NCI-H82 (cell line): ENCODE results near the gene RGS5.
"Not testable (repeated sequence)": the region's sequence is repeated elsewhere in the genome, so short reads cannot be mapped to it uniquely, and the experiment has no call there.

Source experiments
- DNase-seq: peaks from one replicate; lab custom pipeline; 2025; lab: John Stamatoyannopoulos, UW

Gene RGS5, protein sequence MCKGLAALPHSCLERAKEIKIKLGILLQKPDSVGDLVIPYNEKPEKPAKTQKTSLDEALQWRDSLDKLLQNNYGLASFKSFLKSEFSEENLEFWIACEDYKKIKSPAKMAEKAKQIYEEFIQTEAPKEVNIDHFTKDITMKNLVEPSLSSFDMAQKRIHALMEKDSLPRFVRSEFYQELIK

DNA sequence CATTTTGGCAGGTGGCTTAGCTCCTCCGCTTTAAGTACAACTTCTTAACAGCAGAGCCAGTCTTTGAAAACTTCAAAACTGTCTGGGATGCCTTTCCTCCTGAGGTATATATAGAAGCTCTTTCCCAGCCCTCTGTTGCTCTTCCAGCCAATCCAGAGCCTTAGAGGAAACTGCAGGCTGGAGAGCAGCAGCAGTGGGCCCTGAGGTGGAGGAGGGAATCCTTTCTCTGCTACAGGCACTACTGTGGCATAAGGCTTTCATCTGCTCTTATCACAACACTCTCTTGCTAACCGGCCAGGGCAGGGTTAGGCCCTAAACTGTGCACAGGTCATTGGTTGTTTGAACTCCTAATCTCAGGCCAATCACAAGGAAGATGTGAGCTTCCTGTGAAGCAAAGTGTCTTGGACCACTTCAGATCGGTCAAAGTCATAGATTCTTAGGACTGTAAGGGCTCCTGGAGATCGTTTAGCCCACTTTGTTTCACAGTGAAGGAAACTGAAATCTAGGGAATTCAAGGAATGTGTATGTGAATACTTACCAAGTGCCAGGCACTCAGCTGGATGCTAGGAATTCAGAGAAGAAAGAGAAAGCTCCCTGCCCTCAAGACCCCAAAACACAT is at the start of gene RGS5:
Gene RGS5, minus strand, starts transcription at position 84 of the 619 bp plus-strand sequence. Its CDS starts 81 bp downstream, at position 3.
- peak; percentile 77 for DNase-seq

DNA sequence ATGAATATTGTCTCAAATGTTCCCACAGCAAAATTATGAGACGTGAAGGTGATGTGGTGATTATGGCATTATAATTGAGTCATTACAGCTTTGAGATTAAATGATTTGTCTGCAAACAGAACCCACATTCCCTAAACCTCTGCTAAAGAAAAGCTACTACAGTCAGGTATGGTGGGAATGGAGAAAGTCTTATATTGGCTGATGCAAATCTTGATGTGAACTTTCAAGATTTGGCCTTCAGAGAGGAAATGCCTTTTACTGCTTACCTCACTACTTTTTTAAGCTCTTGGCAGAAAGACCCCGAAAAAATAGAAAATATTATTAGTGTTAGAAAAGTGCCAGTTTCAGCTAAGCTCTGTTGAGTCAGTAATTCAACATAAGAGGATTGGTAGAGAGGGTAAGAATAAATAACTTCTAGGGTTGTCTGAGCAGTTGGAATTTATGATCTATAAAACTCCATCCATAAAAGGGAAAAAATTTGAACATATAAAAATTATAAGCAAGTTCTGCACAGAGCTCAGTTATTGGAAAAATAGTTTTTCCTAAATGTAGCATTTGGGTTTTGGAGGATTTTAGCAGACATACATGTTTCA is 47.8 kb upstream of the RGS5 start:
- no peak for DNase-seq

DNA sequence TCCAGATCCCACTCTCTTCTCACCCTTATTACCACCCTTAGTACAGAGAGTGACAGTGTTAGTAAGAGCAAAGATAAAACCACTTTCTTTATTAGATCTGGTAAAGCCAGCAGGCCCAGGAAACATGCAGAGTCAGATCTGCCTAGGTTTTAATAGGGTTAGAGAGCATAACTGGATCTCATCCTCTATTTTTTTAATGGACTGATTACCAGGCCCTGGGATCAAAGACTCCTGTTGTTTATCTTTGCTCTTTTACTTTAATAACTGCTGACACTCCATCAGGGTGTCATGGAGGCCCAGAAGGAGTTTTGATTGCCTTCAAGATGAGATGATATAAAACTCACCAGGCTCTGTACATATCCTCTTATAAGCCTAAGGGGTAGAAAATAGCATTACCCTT is 45.3 kb upstream of the RGS5 start:
- DNase-seq, result peak; percentile 99

DNA sequence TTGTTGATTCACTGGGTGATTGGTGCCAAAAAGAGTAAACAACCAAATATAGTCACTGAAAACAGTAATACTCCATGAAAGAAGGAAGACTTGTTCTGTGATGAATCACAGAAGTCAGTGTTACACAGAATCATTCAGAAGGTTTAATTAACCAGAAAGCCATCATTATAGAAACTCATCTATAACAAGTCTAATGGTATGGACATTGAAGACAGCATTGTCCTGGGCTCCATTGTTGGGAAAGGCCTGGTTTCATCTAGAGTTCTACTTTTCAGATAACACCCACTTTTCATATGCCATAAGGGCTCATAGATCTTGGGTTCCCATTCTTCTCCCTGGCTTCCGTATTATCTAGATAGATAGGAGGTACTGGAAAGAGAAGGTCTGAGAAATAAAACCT is 41.9 kb upstream of the RGS5 start:
- DNase-seq, result not testable (repeated sequence)

DNA sequence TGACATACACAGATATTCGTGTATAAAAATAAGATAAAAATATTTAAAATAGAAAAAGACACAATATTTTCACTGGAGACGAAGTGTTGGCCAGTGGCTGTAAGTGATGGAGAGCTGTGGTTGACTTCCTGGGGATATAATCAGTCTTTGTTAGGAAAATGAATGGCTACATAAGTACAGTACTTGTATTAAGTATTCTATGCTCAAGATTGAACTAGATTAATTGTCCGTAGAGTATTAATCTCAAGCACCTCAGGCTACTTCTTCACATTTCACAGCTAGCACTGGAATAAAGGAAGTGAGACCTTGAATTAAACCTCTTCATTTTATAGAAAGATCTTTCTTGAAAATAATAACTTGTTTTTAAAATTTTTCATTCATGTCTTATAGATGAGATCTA is 39.0 kb upstream of the RGS5 start:
- no peak for DNase-seq

DNA sequence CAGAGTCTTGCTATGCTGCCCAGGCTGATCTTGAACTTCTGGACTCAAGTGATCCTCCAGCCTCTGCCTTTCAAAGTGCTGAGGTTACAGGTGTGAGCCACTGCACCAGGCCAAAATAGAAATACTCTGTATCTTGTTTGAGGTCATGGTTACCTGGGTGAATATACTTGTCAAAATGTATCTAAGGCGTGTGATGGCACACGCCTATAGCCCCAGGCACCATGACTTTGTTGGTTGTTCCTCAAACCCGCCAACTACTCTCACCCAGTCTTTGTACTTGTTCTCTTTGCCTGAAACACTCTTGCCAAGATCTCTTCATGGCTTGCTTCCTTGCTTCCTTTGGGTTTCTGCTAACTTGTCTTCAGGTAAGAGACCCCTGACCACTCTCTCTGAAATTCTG is 38.0 kb upstream of the RGS5 start:
- DNase-seq, result no peak

DNA sequence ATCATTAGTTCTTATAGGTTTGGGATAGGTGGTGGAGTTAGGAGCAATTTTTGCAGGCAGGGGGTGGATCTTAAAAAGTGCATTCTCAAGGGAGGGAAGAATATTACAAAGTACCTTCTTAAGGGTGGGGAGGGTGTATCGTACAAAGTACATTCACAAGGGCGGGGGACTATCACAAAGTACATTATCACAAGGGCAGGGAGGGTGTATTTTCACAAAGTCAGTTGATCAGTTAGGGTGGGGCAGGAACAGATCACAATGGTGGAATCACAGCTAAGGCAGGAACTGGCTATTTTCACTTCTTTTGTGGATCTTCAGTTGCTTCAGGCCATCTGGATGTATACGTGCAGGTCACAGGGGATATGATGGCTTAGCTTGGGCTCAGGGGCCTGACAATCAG is 30.9 kb upstream of the RGS5 start:
- DNase-seq, result peak; percentile 76

DNA sequence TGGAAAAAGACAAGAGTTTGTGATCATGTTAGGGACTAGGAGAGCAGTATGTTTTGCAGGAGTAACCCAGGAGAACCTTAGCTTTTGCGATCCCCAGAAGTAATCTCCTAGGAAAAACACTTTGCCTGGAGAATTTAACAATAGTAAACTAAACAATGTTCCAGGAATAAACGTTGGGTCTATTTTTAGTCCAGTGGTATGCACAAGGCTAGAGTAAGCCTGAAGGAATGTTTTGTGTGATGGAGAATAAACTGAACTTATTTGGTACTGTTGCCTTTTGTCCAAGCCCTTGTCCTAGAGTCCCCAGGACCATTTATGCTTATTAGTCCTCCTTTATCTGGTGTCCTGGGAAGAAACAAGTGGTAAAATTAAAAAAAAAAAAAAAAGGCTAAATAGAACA is 28.7 kb upstream of the RGS5 start:
- DNase-seq, result no peak

DNA sequence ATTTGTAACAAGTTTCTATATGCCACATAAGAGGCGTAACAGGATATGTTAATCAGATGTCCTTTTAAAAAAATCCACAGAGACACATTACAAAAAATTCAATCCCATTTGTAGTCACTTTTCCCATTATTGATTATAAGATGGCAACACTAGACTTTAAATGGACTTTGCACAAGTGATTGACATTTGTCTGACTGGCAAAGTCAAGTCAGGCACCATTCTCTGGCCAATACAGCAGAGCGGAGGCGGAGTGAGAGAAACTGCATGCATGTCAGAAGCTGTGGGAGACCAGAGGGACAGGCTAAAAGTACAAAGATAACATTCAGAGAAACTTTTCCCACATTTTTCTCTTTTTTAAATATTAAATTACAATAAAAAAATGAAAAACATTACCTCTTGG is 28.1 kb upstream of the RGS5 start:
- no peak for DNase-seq

DNA sequence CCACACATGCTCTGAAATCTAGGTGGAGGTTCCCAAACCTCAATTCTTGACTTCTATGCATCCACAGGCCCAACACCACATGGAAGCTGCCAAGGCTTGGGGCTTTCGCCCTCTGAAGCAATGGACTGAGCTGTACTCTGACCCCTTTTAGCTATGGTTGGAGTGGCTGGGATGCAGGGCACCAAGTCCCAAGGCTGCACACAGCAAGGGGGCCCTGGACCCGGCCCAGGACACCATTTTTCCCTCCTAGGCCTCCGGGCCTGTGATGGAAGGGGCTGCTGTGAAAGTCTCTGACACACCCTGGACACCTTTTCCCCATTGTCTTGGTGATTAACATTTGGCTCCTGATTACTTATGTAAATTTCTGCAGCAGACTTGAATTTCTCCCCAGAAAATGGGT is 25.6 kb upstream of the RGS5 start:
- DNase-seq, result not testable (repeated sequence)

DNA sequence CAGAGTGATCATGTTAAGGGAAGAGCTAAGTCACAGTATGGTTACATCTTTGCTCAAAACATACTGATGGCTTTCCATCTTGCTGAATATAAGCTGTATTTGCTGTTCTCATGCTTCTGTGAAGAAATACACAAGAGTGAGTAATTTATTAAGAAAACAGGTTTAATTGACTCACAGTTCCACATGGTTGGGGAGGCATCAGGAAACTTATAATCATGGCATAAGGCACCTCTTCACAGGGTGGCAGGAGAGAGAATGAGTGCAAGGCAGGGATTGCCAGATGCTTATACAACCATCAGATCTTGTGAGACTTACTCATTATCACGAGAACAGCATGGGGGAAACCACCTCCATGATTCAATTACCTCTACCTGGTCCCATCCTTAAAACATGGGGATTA is 24.4 kb upstream of the RGS5 start:
- DNase-seq, result no peak

DNA sequence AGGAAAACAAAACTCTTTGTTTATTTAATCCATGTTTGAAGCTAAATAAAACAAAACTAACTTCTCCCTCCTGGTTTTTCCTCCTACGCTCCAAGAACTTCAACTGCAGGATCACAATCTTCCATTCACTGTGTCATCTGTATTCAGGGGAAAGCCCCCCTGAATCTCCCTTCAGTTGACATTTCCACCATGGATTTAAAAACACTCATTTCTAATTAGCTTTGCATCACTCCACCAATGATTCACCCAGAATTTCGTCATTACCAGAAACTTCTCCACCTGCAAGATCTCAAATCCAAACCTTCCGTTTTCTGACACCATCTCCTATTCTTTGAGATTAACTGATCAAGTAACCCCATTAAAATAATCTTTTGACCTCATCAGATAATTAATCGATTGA is 10.9 kb upstream of the RGS5 start:
- no peak for DNase-seq

DNA sequence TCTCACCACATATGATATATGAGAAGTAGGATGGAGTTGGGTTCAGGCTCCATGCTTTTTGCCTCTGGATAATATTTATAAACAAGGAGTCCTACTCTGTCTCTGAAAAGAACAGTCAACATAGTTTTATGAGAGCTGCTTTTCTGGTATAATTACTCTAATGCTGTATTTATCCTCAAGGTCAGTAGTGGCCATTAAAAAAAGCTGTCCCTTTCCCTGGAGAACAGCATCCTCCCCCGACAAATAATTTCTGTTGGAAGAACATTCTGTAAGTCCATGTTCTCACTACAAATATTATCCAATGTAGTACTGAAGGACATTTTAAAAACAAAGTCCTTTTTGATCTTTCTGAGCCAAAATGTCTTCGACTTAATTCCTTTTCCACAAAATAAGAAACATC is 9.0 kb upstream of the RGS5 start:
- DNase-seq, result no peak

DNA sequence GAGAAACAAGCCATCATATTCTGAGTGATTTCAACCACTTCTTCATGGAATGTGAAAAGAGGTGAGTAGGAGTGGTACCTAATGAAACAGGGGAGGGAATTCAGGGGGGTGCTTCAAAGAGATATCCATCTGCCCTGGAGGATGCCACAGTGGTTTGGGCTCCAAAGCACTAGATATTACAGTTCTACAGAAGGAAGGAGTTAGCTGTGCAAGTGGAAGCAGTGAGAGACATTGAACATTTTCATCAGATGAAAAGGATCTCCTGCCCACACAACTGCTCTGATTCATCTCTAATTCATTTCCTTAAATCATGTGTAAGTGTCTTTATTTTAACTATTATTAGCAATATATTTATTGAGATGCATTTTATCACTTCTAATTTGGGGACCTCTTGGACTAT is 2.8 kb upstream of the RGS5 start:
- no peak for DNase-seq

DNA sequence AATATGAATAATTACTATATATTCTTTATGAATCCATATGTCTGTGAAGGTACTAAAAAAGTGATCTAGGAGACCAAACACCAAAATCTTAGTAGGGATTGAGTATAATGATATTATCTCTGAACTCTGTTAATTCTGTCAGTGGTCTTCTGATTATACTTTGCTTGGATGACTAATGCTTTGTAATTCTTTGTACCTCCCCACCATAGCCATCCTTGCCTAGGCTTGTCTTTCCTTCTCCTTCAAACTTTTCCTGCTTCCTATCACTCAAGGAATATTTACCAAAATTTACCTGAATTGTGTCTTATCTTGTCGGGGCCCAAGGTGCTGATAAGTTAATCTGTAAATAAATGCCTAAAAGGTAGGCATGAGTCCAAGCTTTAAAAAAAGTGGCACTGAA is 845 bp upstream of the RGS5 start:
- no peak for DNase-seq

DNA sequence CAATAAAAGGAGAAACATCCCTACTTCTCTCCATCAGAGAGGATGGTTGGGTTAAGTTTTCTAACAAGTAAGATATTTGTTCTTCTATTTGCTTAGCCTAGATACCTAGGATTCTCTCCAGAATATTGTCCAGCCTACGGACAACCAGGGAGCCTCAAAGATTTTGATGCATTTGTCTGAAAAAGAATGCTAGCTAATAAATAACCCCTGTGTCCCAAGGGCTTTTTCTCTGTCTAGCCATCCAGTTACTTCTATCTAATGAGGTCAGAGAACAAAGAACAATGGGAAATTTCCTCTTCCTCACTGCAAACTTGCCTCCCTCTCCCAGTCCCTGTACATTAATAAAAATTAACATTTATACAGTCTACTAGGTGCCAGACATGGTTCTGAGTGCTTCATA is 810 bp downstream of the RGS5 start:
- DNase-seq, result peak; percentile 51

DNA sequence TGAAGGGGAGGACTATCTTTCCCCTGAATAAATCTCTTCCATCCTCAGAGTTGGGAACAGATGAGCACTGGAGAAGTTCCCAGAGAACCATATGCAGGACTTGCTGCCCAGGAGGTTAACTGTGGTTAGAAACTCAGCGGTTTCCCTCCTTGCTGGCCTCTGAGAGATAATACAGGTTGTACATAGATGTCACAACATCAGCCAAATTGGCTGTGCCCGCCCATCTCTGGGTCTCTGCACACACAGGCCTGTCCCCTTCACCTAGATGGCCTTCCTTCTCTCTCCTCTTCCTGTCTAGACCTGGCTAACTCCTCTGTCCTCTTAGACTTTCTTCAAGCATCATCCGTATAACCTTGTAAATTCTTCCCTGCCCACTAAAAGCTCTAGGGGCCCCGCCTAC is 5.7 kb downstream of the RGS5 start:
- no peak for DNase-seq

DNA sequence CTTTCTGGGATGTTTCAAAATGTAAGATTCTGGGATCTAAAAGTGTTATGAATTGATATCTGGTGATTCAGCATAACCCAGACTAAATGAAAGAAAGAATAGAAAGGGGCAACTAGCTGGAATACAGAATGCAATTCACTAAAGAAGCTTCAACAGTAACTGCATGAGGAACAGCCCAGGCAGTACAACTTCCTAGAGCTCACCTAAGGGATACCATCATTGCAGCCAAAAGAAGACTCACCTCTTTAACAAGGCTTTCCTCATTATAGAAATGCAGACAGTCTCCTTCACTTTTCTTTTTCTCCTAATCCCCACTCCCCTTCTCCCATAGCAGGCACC is 6.3 kb downstream of the RGS5 start:
- DNase-seq, result no peak

DNA sequence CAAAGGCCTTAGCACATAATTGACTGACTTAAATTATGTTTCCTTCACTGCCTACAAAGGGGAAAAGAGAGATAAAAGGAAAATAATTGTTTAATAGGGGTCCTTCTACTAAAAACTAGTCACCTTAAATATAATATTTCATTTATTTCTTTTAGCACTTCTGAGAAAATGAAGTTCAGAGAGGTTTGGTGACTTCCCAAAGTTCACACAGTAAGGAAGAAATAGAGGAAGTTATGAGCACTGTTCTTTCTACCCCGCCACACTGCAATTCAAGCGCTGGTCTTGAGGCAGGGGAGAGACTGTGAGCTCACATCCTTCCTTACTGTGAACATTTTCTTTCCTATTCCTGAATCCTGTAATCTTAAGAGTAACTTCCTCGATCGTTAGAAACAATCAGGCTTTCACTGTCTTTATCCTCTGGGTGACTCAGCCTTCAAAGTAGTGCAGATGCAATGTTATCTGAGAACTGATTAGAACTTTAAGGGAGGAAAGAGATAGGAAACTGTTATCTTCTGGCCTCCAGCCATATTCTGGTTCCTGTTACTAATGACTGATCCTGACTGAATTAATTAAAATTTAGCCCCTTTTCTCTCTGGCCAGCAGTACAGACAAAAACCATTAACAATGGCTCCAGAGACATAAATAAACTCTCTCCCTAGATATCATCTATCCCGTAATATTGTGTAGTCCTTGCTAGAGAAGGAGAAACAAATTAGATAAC is 6.8 kb downstream of the RGS5 start:
- no peak for DNase-seq

DNA sequence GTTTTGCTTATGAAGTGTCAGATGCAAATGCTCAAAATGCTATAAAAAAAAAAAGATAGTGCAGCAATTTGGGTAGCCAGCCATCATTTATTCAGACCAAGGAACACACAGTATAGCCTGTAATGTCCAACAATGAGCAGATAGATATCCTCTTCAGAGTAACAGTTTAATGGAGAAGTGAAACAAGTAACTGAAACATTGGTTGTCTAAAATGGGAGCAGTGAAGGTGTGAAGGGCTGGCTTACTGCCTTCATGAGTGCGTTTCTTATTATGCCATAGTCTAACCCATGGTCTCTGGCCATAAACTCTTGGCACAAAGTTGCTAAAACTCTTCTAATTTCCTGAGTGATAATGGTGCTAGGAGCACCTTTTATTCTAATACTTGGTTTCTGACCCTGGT is 11.4 kb downstream of the RGS5 start:
- no peak for DNase-seq

DNA sequence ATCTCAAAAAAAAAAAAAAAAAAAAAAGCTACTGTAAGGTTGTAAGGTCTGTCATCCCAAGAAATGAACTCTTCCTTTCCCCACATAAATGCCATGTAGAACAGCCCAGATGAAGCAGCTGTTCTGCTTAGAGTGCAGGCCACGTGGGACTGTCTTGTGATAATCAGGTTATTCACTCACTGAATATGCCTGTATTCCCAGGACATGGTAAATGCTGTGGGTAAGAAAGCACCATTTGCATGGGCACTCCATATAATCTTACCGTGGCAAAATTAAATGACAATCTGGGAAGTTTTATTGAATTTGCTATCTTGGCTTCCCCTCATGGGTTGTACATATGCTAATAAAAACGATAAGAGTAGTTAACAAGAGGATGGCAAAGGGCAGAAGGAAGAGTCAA is 13.8 kb downstream of the RGS5 start:
- DNase-seq, result peak; percentile 60

DNA sequence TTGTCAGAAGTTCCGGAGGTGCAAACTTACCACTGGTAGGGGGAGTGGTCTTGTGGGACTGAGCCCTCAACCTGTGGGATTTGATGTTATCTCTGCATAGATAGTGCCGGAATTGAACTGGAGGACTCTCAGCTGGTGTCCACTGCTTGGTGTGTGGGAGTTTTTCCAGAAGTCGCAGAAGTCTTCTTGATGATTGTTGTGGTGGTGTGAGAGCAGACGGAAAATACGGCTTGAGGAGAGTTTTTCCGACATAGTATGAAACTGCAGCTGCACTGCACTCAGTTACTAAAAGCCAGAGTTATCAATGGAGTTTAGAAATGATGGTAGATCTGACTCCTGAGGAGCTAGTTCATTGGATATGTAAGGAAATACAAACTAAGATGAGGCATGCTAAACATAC is 14.9 kb downstream of the RGS5 start:
- DNase-seq, result no peak

DNA sequence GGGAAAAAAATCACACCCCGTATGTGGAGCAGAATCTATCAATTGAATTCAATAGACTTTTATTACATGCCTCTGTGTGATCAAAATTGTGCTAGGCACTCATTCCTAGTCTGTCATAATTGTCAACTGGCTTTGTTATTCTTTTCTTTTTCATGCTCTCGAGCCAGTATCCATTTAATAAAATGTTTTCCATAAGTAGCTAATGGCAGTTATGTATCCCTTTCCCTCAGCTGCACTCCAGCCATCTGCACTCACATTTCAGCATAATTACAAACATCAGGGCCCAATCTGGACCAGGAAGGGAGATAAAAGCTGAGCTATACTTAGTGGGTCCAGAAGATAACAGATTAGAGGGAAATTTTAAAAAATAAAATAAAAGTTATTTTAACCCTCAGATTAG is 15.9 kb downstream of the RGS5 start:
- peak; percentile 58 for DNase-seq
